ENCODE data around the gene CTSH. TPM values are rescaled to one million over a fixed set of nuclear protein-coding genes. Genes with fewer than 3 reads are reported as not detected.
A peak's percentile ranks its signal among the peaks of the same experiment; 100 is the strongest.

Gene CTSH
- total RNA-seq, 2 donors from 2014 or later: 61.9 to 101 TPM

GRCh38 chr15:78923480-78924360 is 21.1 kb downstream of the CTSH start:
- Histone ChIP-seq H3K4me1 (ENCODE audit: control insufficient read depth, insufficient read depth, low read length) (no peaks in the 10 kb centered on the region), H3K4me3 (ENCODE audit: low read length) (no peak overlapping the region), H3K9ac (ENCODE audit: extremely low read depth, low read length, poor library complexity, severe bottlenecking) (no peak overlapping the region), H3K27ac (ENCODE audit: low read depth, low read length) (no peak overlapping the region), H3K9me3 (ENCODE audit: control insufficient read depth, low read length) (no peaks in the 10 kb centered on the region), H3K36me3 (ENCODE audit: control insufficient read depth, insufficient read depth, low read length) (peaks cover 62% of the 10 kb centered on the region), H3K27me3 (ENCODE audit: control insufficient read depth, insufficient read depth, low read length, poor library complexity, severe bottlenecking) (no peaks in the 10 kb centered on the region)
- Mint-ChIP-seq H3K27me3 (ENCODE audit: insufficient read depth) (no peaks in the 10 kb centered on the region), H3K9me3 (no peaks in the 10 kb centered on the region), H3K27ac (peak overlapping the region; percentile 19), H3K36me3 (ENCODE audit: low read depth) (peaks cover 65% of the 10 kb centered on the region), H3K4me3 (no peak overlapping the region), H3K4me1 (no peaks in the 10 kb centered on the region)
- DNase-seq: no peak
- WGBS, 2 experiments (ENCODE audit: insufficient coverage in 1 of 2, insufficient read length in 1 of 2): 94 to 98% methylated on average over 8 to 15 of the region's 18 CpGs
- no peak for TF ChIP-seq CTCF (conservative IDR thresholded peaks at IDR 0.05)

GRCh38 chr15:78923015-78923414 is 21.8 kb downstream of the CTSH start:
- WGBS, 2 experiments (ENCODE audit: insufficient coverage in 1 of 2, insufficient read length in 1 of 2): 93 to 96% methylated on average over 5 to 7 of the region's 7 CpGs
- H3K9me3 Mint-ChIP-seq: no peaks in the 10 kb centered on the region
- no peak overlapping the region for H3K27ac ChIP-seq (ENCODE audit: low read depth, low read length)
- H3K4me3 Mint-ChIP-seq: no peak overlapping the region
- TF ChIP-seq CTCF (conservative IDR thresholded peaks at IDR 0.05): no peak
- no peaks in the 10 kb centered on the region for H3K27me3 ChIP-seq (ENCODE audit: control insufficient read depth, insufficient read depth, low read length, poor library complexity, severe bottlenecking)
- H3K4me3 ChIP-seq (ENCODE audit: low read length): no peak overlapping the region
- no peaks in the 10 kb centered on the region for H3K4me1 Mint-ChIP-seq
- H3K9me3 ChIP-seq (ENCODE audit: control insufficient read depth, low read length): no peaks in the 10 kb centered on the region
- H3K4me1 ChIP-seq (ENCODE audit: control insufficient read depth, insufficient read depth, low read length): no peaks in the 10 kb centered on the region
- peaks cover 68% of the 10 kb centered on the region for H3K36me3 ChIP-seq (ENCODE audit: control insufficient read depth, insufficient read depth, low read length)
- H3K27ac Mint-ChIP-seq: no peak overlapping the region
- H3K9ac ChIP-seq (ENCODE audit: extremely low read depth, low read length, poor library complexity, severe bottlenecking): no peak overlapping the region
- peaks cover 68% of the 10 kb centered on the region for H3K36me3 Mint-ChIP-seq (ENCODE audit: low read depth)
- DNase-seq: no peak
- H3K27me3 Mint-ChIP-seq (ENCODE audit: insufficient read depth): no peaks in the 10 kb centered on the region

GRCh38 chr15:78922527-78922926 is 22.3 kb downstream of the CTSH start:
- Histone ChIP-seq H3K27me3 (ENCODE audit: control insufficient read depth, insufficient read depth, low read length, poor library complexity, severe bottlenecking) (no peaks in the 10 kb centered on the region), H3K9me3 (ENCODE audit: control insufficient read depth, low read length) (no peaks in the 10 kb centered on the region), H3K4me1 (ENCODE audit: control insufficient read depth, insufficient read depth, low read length) (no peaks in the 10 kb centered on the region), H3K4me3 (ENCODE audit: low read length) (no peak overlapping the region), H3K36me3 (ENCODE audit: control insufficient read depth, insufficient read depth, low read length) (peaks cover 72% of the 10 kb centered on the region), H3K27ac (ENCODE audit: low read depth, low read length) (no peak overlapping the region), H3K9ac (ENCODE audit: extremely low read depth, low read length, poor library complexity, severe bottlenecking) (no peak overlapping the region)
- WGBS, 2 experiments (ENCODE audit: insufficient coverage in 1 of 2, insufficient read length in 1 of 2): 87 to 96% methylated on average over 5 to 7 of the region's 7 CpGs
- DNase-seq: no peak
- H3K27me3 Mint-ChIP-seq (ENCODE audit: insufficient read depth): no peaks in the 10 kb centered on the region
- no peak overlapping the region for H3K4me3 Mint-ChIP-seq
- peaks cover 1% of the 10 kb centered on the region for H3K4me1 Mint-ChIP-seq
- H3K9me3 Mint-ChIP-seq: no peaks in the 10 kb centered on the region
- H3K36me3 Mint-ChIP-seq (ENCODE audit: low read depth): peaks cover 67% of the 10 kb centered on the region
- no peak for TF ChIP-seq CTCF (conservative IDR thresholded peaks at IDR 0.05)
- no peak overlapping the region for H3K27ac Mint-ChIP-seq

Data from endodermal cell (in vitro differentiated cells).